ENCODE results near the gene C1QTNF1.

The C1QTNF1 gene

DNA sequence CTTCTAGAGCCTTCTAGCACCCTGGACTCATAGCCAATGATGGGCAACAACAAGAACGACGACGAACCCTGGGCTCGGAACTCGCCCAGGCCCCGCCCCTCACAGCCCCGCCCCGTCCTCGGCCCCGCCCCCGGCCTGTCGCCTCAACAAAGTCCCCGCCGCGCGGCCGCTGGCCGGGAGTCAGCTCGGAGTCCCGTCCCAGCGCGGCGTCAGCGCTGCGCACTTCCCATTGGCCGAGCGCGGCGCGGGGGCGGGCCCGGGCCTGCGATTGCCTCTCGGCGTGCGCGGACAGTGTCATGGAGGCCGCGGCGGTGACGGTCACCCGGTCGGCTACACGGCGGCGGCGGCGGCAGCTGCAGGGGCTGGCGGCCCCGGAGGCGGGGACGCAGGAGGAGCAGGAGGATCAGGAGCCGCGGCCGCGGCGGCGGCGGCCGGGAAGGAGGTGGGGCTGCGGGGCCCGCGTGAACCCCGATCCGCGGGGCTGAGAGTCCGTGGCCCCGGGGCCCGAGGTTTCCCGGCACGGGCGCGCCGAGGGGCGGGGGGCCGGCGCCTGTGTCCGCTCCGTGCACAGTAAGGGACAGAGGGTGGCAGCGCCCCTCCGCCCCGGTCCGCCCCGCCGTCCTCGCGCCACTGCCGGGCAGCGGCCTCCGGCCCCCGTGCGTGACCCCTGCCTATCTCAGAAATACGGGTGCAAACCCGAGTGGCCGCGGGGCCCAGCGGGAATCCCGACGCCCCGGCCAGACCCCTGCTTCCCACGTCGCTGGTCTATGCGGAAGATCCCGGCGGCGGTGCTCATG, 50.9 kb downstream of the C1QTNF1 start, which contains the start of gene ENGASE:
ENGASE (plus strand) TSS at position 176 of the 797 bp plus-strand sequence; CDS start at position 297, 121 bp downstream.
- TF ChIP-seq, protein P1, sequence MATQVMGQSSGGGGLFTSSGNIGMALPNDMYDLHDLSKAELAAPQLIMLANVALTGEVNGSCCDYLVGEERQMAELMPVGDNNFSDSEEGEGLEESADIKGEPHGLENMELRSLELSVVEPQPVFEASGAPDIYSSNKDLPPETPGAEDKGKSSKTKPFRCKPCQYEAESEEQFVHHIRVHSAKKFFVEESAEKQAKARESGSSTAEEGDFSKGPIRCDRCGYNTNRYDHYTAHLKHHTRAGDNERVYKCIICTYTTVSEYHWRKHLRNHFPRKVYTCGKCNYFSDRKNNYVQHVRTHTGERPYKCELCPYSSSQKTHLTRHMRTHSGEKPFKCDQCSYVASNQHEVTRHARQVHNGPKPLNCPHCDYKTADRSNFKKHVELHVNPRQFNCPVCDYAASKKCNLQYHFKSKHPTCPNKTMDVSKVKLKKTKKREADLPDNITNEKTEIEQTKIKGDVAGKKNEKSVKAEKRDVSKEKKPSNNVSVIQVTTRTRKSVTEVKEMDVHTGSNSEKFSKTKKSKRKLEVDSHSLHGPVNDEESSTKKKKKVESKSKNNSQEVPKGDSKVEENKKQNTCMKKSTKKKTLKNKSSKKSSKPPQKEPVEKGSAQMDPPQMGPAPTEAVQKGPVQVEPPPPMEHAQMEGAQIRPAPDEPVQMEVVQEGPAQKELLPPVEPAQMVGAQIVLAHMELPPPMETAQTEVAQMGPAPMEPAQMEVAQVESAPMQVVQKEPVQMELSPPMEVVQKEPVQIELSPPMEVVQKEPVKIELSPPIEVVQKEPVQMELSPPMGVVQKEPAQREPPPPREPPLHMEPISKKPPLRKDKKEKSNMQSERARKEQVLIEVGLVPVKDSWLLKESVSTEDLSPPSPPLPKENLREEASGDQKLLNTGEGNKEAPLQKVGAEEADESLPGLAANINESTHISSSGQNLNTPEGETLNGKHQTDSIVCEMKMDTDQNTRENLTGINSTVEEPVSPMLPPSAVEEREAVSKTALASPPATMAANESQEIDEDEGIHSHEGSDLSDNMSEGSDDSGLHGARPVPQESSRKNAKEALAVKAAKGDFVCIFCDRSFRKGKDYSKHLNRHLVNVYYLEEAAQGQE (IDR thresholded peaks at IDR 0.05; ENCODE audit: insufficient replicate concordance, low read depth) = no peak
- TF ChIP-seq POLR2AphosphoS5 (IDR thresholded peaks at IDR 0.05; ENCODE audit: low read depth) = peak; percentile 25; the same call in 1 of the 2 replicates
- TF ChIP-seq, protein P2, sequence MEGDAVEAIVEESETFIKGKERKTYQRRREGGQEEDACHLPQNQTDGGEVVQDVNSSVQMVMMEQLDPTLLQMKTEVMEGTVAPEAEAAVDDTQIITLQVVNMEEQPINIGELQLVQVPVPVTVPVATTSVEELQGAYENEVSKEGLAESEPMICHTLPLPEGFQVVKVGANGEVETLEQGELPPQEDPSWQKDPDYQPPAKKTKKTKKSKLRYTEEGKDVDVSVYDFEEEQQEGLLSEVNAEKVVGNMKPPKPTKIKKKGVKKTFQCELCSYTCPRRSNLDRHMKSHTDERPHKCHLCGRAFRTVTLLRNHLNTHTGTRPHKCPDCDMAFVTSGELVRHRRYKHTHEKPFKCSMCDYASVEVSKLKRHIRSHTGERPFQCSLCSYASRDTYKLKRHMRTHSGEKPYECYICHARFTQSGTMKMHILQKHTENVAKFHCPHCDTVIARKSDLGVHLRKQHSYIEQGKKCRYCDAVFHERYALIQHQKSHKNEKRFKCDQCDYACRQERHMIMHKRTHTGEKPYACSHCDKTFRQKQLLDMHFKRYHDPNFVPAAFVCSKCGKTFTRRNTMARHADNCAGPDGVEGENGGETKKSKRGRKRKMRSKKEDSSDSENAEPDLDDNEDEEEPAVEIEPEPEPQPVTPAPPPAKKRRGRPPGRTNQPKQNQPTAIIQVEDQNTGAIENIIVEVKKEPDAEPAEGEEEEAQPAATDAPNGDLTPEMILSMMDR (IDR thresholded peaks at IDR 0.05; ENCODE audit: insufficient read depth, low read length) = no peak
- TF ChIP-seq GABPA (IDR thresholded peaks at IDR 0.05; ENCODE audit: low read depth) = no peak
- TF ChIP-seq SPI1 (IDR thresholded peaks at IDR 0.05; ENCODE audit: borderline replicate concordance, low read depth) = peak; percentile 21; the same call in 1 of the 2 replicates
- Histone ChIP-seq H3K27ac (replicated peaks) (peak within 1 kb of the TSS; percentile 44), H3K4me3 (replicated peaks; ENCODE audit: insufficient read depth, low read length) (peak within 1 kb of the TSS; percentile 77)

DNA sequence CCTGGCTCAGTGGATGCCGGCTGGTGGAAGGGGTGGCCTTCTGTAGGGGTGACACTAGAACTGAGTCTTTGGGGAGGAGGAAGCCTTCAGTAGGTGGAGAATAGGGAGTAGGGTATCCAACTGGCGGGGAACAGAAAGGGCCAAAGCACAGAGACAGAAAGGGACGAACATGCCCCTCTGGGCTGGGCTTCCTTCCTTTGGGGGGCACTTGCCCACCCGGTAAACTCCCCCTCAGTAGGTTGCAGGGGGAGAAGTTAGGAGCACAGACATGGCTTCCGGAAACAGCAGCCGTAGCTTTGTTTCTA, 51.4 kb downstream of the C1QTNF1 start:
- no peaks in the 10 kb centered on the region for H3K27me3 ChIP-seq (ENCODE audit: insufficient read depth, poor library complexity, severe bottlenecking)
- TF ChIP-seq GABPA (IDR thresholded peaks at IDR 0.05; ENCODE audit: low read depth) (no peak), SPI1 (IDR thresholded peaks at IDR 0.05; ENCODE audit: borderline replicate concordance, low read depth) (no peak), POLR2AphosphoS5 (IDR thresholded peaks at IDR 0.05; ENCODE audit: low read depth) (no peak)
- TF ChIP-seq, protein P1 (IDR thresholded peaks at IDR 0.05; ENCODE audit: insufficient replicate concordance, low read depth) = no peak
- TF ChIP-seq, protein P2 (IDR thresholded peaks at IDR 0.05; ENCODE audit: insufficient read depth, low read length) = no peak
- H3K27ac ChIP-seq (replicated peaks) = peak overlapping the region; percentile 44; the same call in 1 of the 2 replicates
- H3K4me3 ChIP-seq (replicated peaks; ENCODE audit: insufficient read depth, low read length) = peak overlapping the region; percentile 77
- peak in 1 of 2 experiments; percentile 17 for DNase-seq (ENCODE audit: low read depth in 1 of 2, low spot score in 1 of 2)

More for the DNA sequence above, 50.9 kb downstream of the C1QTNF1 start, which contains the start of gene ENGASE:
- H3K27me3 ChIP-seq (ENCODE audit: insufficient read depth, poor library complexity, severe bottlenecking) = no peaks in the 10 kb centered on the region
- DNase-seq (ENCODE audit: low read depth in 1 of 2, low spot score in 1 of 2) = peak; percentile 91 to 93

DNA sequence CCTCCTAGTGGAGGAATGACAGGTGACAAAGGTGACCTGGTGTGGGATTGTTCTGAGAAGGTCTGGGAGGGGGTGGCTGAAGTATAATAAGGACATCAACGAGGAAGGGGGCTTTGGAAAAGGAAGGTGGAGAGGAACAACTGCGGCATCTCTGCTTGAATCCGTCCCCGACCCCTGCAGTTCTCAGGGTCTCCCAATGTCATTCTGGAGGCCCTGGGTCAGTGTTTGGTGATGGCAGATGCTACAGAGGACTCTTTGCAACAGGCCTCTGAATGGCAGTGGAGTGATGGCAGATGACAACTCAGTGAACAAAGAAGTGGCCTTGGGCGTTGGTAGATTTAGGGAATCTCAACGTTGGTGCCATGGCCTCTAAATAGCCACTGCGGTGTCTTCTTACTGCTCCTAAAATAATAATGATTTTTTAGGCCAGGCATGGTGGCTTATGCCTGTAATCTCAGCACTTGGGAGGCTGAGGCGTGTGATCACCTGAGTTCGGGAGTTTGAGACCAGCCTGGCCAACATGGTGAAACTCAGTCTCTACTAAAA, 52.0 kb downstream of the C1QTNF1 start:
- peak overlapping the region; percentile 77 for H3K4me3 ChIP-seq (replicated peaks; ENCODE audit: insufficient read depth, low read length)
- TF ChIP-seq, protein P1 (IDR thresholded peaks at IDR 0.05; ENCODE audit: insufficient replicate concordance, low read depth) = no peak
- TF ChIP-seq, protein P2 (IDR thresholded peaks at IDR 0.05; ENCODE audit: insufficient read depth, low read length) = no peak
- no peak for TF ChIP-seq SPI1 (IDR thresholded peaks at IDR 0.05; ENCODE audit: borderline replicate concordance, low read depth)
- no peak for TF ChIP-seq GABPA (IDR thresholded peaks at IDR 0.05; ENCODE audit: low read depth)
- no peak for TF ChIP-seq POLR2AphosphoS5 (IDR thresholded peaks at IDR 0.05; ENCODE audit: low read depth)
- H3K27me3 ChIP-seq (ENCODE audit: insufficient read depth, poor library complexity, severe bottlenecking) = no peaks in the 10 kb centered on the region

More for the DNA sequence above, 52.0 kb downstream of the C1QTNF1 start:
- no peak overlapping the region for H3K27ac ChIP-seq (replicated peaks)
- DNase-seq (ENCODE audit: low read depth in 1 of 2, low spot score in 1 of 2) = no peak
